ENCODE results near the gene ABI1. TPM values are rescaled to one million over a fixed set of nuclear protein-coding genes. Genes with fewer than 3 reads are reported as not detected.
"Not testable (repeated sequence)": the region's sequence is repeated elsewhere in the genome, so short reads cannot be mapped to it uniquely, and the experiment has no call there.

ABI1 gene
- total RNA-seq, result 10 to 100 TPM; 44.2 to 56.6 TPM

- no peaks in the 10 kb centered on the region for H3K27me3 Mint-ChIP-seq
- DNase-seq (peak; percentile 99), ATAC-seq (peak; percentile 95)
- H3K36me3 Mint-ChIP-seq (ENCODE audit: low read depth), result peaks cover 4% of the 10 kb centered on the region
- H3K4me3 Mint-ChIP-seq, result peak within 1 kb of the TSS; percentile 98
- H3K4me1 Mint-ChIP-seq, result peaks cover 30% of the 10 kb centered on the region
- no peaks in the 10 kb centered on the region for H3K9me3 Mint-ChIP-seq (ENCODE audit: low read depth)
- peak within 1 kb of the TSS; percentile 98 for H3K27ac Mint-ChIP-seq
- ChIA-PET POLR2A (interaction anchor here (0.7 to 1.1 kb wide), 4 partner anchors 10 to 120 kb away, joined by 3 to 4 read pairs (median 3); no protein-coding TSS in a partner anchor), CTCF (interaction anchor here (0.6 to 2.3 kb wide), 16 partner anchors 9 to 293 kb away, joined by 3 to 18 read pairs (median 3); partner anchors contain the start of genes MASTL and YME1L1)
- intact Hi-C loops (cut with DNase I, micrococcal nuclease), result loop anchor here (1.0 to 2.0 kb wide), 13 partner anchors 20 to 644 kb away; partner anchors contain the start of genes PDSS1 (in 2 of the 2), ANKRD26 (in 1 of the 2), APBB1IP (in 1 of the 2) and MASTL (in 1 of the 2)
These were observed at the start of gene ABI1 for GRCh38 chr10:26860443-26861204. Gene ABI1 (minus strand): TSS chr10:26860958. CDS start chr10:26860863, 95 bp downstream.

- no peaks in the 10 kb centered on the region for H3K27me3 Mint-ChIP-seq
- intact Hi-C loops (cut with DNase I, micrococcal nuclease), result no loop called here
- CTCF ChIA-PET, result interaction anchor here (1.0 kb wide), 1 partner anchor 10 kb away, joined by 4 read pairs; no protein-coding TSS in a partner anchor
These were observed 49.0 kb upstream of the ABI1 start for GRCh38 chr10:26909753-26910152.

GRCh38 chr10:26905253-26905781, 44.6 kb upstream of the ABI1 start:
- H3K27me3 Mint-ChIP-seq; DNase-seq; H3K4me3 Mint-ChIP-seq; intact Hi-C loops (cut with DNase I, micrococcal nuclease); H3K9me3 Mint-ChIP-seq (ENCODE audit: low read depth); H3K27ac Mint-ChIP-seq; ATAC-seq; H3K36me3 Mint-ChIP-seq (ENCODE audit: low read depth); POLR2A ChIA-PET; H3K4me1 Mint-ChIP-seq: not testable (repeated sequence)
- CTCF ChIA-PET, result interaction anchor here (0.6 kb wide), 1 partner anchor 460 kb away, joined by 3 read pairs; no protein-coding TSS in a partner anchor

More at GRCh38 chr10:26909753-26910152, 49.0 kb upstream of the ABI1 start:
- Mint-ChIP-seq H3K27ac (no peak overlapping the region), H3K9me3 (ENCODE audit: low read depth) (no peaks in the 10 kb centered on the region), H3K4me1 (no peaks in the 10 kb centered on the region), H3K4me3 (no peak overlapping the region), H3K36me3 (ENCODE audit: low read depth) (no peaks in the 10 kb centered on the region)
- POLR2A ChIA-PET, result no interaction called here
- ATAC-seq, result no peak
- no peak for DNase-seq

GRCh38 chr10:26903431-26904217, 42.9 kb upstream of the ABI1 start:
- Mint-ChIP-seq H3K4me3 (no peak overlapping the region), H3K9me3 (ENCODE audit: low read depth) (no peaks in the 10 kb centered on the region), H3K27me3 (peaks cover 2% of the 10 kb centered on the region), H3K36me3 (ENCODE audit: low read depth) (no peaks in the 10 kb centered on the region), H3K4me1 (no peaks in the 10 kb centered on the region), H3K27ac (no peak overlapping the region)
- CTCF ChIA-PET, result interaction anchor here (0.6 kb wide), 1 partner anchor 52 kb away, joined by 3 read pairs; no protein-coding TSS in a partner anchor
- POLR2A ChIA-PET, result interaction anchor here (0.5 kb wide), 1 partner anchor 409 kb away, joined by 9 read pairs; no protein-coding TSS in a partner anchor
- DNase-seq, result no peak
- ATAC-seq, result no peak
- intact Hi-C loops (cut with DNase I, micrococcal nuclease), result no loop called here

GRCh38 chr10:26892306-26892923, 31.7 kb upstream of the ABI1 start:
- H3K9me3 Mint-ChIP-seq (ENCODE audit: low read depth); DNase-seq; ATAC-seq; H3K27ac Mint-ChIP-seq; CTCF ChIA-PET; H3K4me1 Mint-ChIP-seq; H3K4me3 Mint-ChIP-seq; POLR2A ChIA-PET; H3K36me3 Mint-ChIP-seq (ENCODE audit: low read depth); H3K27me3 Mint-ChIP-seq; intact Hi-C loops (cut with DNase I, micrococcal nuclease): not testable (repeated sequence)

- H3K27me3 Mint-ChIP-seq, result peaks cover 3% of the 10 kb centered on the region
- no peaks in the 10 kb centered on the region for H3K9me3 Mint-ChIP-seq (ENCODE audit: low read depth)
- H3K4me1 Mint-ChIP-seq, result no peaks in the 10 kb centered on the region
- H3K4me3 Mint-ChIP-seq, result no peak overlapping the region
- intact Hi-C loops (cut with DNase I, micrococcal nuclease), result loop anchor here in 1 of 2 experiments (1.0 kb wide), 1 partner anchor 469 kb away; no protein-coding TSS in a partner anchor
- H3K36me3 Mint-ChIP-seq (ENCODE audit: low read depth), result no peaks in the 10 kb centered on the region
- ChIA-PET CTCF (interaction anchor here (1.6 kb wide), 1 partner anchor 10 kb away, joined by 6 read pairs; no protein-coding TSS in a partner anchor), POLR2A (no interaction called here)
- ATAC-seq, result peak; percentile 70
- DNase-seq, result peak; percentile 76
- no peak overlapping the region for H3K27ac Mint-ChIP-seq
These were observed 30.2 kb upstream of the ABI1 start for GRCh38 chr10:26890956-26891355.

GRCh38 chr10:26887611-26888215, 27.0 kb upstream of the ABI1 start:
- Mint-ChIP-seq H3K27me3 (peaks cover 5% of the 10 kb centered on the region), H3K27ac (no peak overlapping the region), H3K4me1 (no peaks in the 10 kb centered on the region), H3K36me3 (ENCODE audit: low read depth) (no peaks in the 10 kb centered on the region), H3K4me3 (no peak overlapping the region), H3K9me3 (ENCODE audit: low read depth) (no peaks in the 10 kb centered on the region)
- DNase-seq, result no peak
- ChIA-PET CTCF (interaction anchor here (0.8 to 9.0 kb wide), 2 partner anchors 72 to 163 kb away, joined by 3 to 115 read pairs; no protein-coding TSS in a partner anchor), POLR2A (no interaction called here)
- intact Hi-C loops (cut with DNase I, micrococcal nuclease), result no loop called here
- ATAC-seq, result no peak

- peak; percentile 95 for ATAC-seq
- H3K4me3 Mint-ChIP-seq, result no peak overlapping the region
- CTCF ChIA-PET, result interaction anchor here (0.6 to 9.0 kb wide), 37 partner anchors 8 to 554 kb away, joined by 3 to 115 read pairs (median 3); partner anchors contain the start of gene ABI1
- no peaks in the 10 kb centered on the region for H3K36me3 Mint-ChIP-seq (ENCODE audit: low read depth)
- peaks cover 8% of the 10 kb centered on the region for H3K27me3 Mint-ChIP-seq
- no peak overlapping the region for H3K27ac Mint-ChIP-seq
- POLR2A ChIA-PET, result interaction anchor here (0.6 to 0.7 kb wide), 2 partner anchors 109 to 360 kb away, joined by 3 to 9 read pairs; no protein-coding TSS in a partner anchor
- no peaks in the 10 kb centered on the region for H3K4me1 Mint-ChIP-seq
- no peaks in the 10 kb centered on the region for H3K9me3 Mint-ChIP-seq (ENCODE audit: low read depth)
- no peak for DNase-seq
- intact Hi-C loops (cut with DNase I, micrococcal nuclease), result loop anchor here (1.0 to 5.0 kb wide), 8 partner anchors 20 to 1004 kb away; no protein-coding TSS in a partner anchor
These were observed 21.0 kb upstream of the ABI1 start for GRCh38 chr10:26881600-26882331.

- H3K9me3 Mint-ChIP-seq (ENCODE audit: low read depth), result no peaks in the 10 kb centered on the region
- ChIA-PET CTCF (interaction anchor here (0.9 to 9.0 kb wide), 3 partner anchors 9 to 155 kb away, joined by 3 to 115 read pairs (median 3); no protein-coding TSS in a partner anchor), POLR2A (no interaction called here)
- intact Hi-C loops (cut with DNase I, micrococcal nuclease), result loop anchor here (5.0 kb wide), 2 partner anchors 192 to 1002 kb away; no protein-coding TSS in a partner anchor
- H3K36me3 Mint-ChIP-seq (ENCODE audit: low read depth), result no peaks in the 10 kb centered on the region
- H3K4me1 Mint-ChIP-seq, result no peaks in the 10 kb centered on the region
- no peak overlapping the region for H3K27ac Mint-ChIP-seq
- H3K4me3 Mint-ChIP-seq, result no peak overlapping the region
- DNase-seq, result no peak
- peaks cover 10% of the 10 kb centered on the region for H3K27me3 Mint-ChIP-seq
- ATAC-seq, result no peak
These were observed 19.0 kb upstream of the ABI1 start for GRCh38 chr10:26879744-26880143.

- intact Hi-C loops (cut with DNase I, micrococcal nuclease), result no loop called here
- Mint-ChIP-seq H3K9me3 (ENCODE audit: low read depth) (no peaks in the 10 kb centered on the region), H3K4me1 (peaks cover 8% of the 10 kb centered on the region), H3K4me3 (no peak overlapping the region), H3K36me3 (ENCODE audit: low read depth) (no peaks in the 10 kb centered on the region), H3K27ac (no peak overlapping the region), H3K27me3 (no peaks in the 10 kb centered on the region)
- ATAC-seq (no peak), DNase-seq (no peak)
- POLR2A ChIA-PET, result interaction anchor here (0.5 to 0.7 kb wide), 2 partner anchors 11 to 175 kb away, joined by 4 to 5 read pairs; no protein-coding TSS in a partner anchor
- CTCF ChIA-PET, result interaction anchor here (1.0 to 3.6 kb wide), 3 partner anchors 9 to 66 kb away, joined by 3 to 15 read pairs (median 6); partner anchors contain the start of gene ABI1
These were observed 10.0 kb upstream of the ABI1 start for GRCh38 chr10:26870766-26871165.

All from activated CD4-positive, alpha-beta T cell treated with anti-CD3 and anti-CD28 coated beads for 36 hours (primary cell).